ENCODE data around the gene NXPE3.

DNA sequence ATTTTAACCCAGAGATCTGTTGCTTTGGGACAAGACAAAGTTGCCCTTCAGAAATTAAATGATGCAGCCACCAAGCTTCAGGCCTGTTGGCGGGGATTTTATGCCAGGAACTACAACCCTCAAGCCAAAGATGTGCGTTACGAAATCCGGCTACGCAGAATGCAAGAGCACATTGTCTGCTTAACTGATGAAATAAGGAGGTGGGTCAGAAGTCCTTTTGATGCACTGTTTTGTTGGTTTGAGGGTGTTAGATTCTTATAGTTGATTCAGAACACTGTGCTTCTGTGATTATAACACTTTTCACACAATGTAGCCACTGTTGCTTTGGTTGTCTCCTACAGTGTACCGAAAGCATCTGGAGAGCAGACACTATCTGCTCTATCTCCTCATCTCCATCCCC is 20.8 kb upstream of the NXPE3 start:
- no peak for TF ChIP-seq TCF4 (CRISPR knock-in tag; IDR thresholded peaks at IDR 0.05; ENCODE audit: borderline replicate concordance)
- no peak for TF ChIP-seq ARNTL (CRISPR knock-in tag; IDR thresholded peaks at IDR 0.05; ENCODE audit: borderline replicate concordance, low read depth)
- TF ChIP-seq CSDC2 (CRISPR knock-in tag; IDR thresholded peaks at IDR 0.05) = no peak
- TF ChIP-seq, protein P1, sequence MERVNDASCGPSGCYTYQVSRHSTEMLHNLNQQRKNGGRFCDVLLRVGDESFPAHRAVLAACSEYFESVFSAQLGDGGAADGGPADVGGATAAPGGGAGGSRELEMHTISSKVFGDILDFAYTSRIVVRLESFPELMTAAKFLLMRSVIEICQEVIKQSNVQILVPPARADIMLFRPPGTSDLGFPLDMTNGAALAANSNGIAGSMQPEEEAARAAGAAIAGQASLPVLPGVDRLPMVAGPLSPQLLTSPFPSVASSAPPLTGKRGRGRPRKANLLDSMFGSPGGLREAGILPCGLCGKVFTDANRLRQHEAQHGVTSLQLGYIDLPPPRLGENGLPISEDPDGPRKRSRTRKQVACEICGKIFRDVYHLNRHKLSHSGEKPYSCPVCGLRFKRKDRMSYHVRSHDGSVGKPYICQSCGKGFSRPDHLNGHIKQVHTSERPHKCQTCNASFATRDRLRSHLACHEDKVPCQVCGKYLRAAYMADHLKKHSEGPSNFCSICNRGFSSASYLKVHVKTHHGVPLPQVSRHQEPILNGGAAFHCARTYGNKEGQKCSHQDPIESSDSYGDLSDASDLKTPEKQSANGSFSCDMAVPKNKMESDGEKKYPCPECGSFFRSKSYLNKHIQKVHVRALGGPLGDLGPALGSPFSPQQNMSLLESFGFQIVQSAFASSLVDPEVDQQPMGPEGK (CRISPR knock-in tag; IDR thresholded peaks at IDR 0.05; ENCODE audit: borderline replicate concordance) = no peak
- no peak for TF ChIP-seq ESRRG (CRISPR knock-in tag; IDR thresholded peaks at IDR 0.05)
- TF ChIP-seq GLIS3 (CRISPR knock-in tag; IDR thresholded peaks at IDR 0.05) = no peak
- no peak for TF ChIP-seq SNAI2 (CRISPR knock-in tag; IDR thresholded peaks at IDR 0.05)
- TF ChIP-seq, protein P2, sequence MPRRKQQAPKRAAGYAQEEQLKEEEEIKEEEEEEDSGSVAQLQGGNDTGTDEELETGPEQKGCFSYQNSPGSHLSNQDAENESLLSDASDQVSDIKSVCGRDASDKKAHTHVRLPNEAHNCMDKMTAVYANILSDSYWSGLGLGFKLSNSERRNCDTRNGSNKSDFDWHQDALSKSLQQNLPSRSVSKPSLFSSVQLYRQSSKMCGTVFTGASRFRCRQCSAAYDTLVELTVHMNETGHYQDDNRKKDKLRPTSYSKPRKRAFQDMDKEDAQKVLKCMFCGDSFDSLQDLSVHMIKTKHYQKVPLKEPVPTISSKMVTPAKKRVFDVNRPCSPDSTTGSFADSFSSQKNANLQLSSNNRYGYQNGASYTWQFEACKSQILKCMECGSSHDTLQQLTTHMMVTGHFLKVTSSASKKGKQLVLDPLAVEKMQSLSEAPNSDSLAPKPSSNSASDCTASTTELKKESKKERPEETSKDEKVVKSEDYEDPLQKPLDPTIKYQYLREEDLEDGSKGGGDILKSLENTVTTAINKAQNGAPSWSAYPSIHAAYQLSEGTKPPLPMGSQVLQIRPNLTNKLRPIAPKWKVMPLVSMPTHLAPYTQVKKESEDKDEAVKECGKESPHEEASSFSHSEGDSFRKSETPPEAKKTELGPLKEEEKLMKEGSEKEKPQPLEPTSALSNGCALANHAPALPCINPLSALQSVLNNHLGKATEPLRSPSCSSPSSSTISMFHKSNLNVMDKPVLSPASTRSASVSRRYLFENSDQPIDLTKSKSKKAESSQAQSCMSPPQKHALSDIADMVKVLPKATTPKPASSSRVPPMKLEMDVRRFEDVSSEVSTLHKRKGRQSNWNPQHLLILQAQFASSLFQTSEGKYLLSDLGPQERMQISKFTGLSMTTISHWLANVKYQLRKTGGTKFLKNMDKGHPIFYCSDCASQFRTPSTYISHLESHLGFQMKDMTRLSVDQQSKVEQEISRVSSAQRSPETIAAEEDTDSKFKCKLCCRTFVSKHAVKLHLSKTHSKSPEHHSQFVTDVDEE (CRISPR knock-in tag; IDR thresholded peaks at IDR 0.05) = no peak
- no peak for TF ChIP-seq RARB (CRISPR knock-in tag; IDR thresholded peaks at IDR 0.05)
- TF ChIP-seq, protein P3, sequence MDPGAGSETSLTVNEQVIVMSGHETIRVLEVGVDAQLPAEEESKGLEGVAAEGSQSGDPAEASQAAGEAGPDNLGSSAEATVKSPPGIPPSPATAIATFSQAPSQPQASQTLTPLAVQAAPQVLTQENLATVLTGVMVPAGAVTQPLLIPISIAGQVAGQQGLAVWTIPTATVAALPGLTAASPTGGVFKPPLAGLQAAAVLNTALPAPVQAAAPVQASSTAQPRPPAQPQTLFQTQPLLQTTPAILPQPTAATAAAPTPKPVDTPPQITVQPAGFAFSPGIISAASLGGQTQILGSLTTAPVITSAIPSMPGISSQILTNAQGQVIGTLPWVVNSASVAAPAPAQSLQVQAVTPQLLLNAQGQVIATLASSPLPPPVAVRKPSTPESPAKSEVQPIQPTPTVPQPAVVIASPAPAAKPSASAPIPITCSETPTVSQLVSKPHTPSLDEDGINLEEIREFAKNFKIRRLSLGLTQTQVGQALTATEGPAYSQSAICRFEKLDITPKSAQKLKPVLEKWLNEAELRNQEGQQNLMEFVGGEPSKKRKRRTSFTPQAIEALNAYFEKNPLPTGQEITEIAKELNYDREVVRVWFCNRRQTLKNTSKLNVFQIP (CRISPR knock-in tag; IDR thresholded peaks at IDR 0.05; ENCODE audit: borderline replicate concordance, low read depth) = no peak
- TF ChIP-seq ZNF8 (CRISPR knock-in tag; IDR thresholded peaks at IDR 0.05) = no peak
- no peak for TF ChIP-seq ZFP3 (CRISPR knock-in tag; IDR thresholded peaks at IDR 0.05)
- TF ChIP-seq ZNF565 (CRISPR knock-in tag; conservative IDR thresholded peaks at IDR 0.05; ENCODE audit: low read depth) = no peak
- TF ChIP-seq, protein P4, sequence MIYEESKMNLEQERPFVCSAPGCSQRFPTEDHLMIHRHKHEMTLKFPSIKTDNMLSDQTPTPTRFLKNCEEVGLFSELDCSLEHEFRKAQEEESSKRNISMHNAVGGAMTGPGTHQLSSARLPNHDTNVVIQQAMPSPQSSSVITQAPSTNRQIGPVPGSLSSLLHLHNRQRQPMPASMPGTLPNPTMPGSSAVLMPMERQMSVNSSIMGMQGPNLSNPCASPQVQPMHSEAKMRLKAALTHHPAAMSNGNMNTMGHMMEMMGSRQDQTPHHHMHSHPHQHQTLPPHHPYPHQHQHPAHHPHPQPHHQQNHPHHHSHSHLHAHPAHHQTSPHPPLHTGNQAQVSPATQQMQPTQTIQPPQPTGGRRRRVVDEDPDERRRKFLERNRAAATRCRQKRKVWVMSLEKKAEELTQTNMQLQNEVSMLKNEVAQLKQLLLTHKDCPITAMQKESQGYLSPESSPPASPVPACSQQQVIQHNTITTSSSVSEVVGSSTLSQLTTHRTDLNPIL (CRISPR knock-in tag; IDR thresholded peaks at IDR 0.05; ENCODE audit: low read depth) = no peak

All from SK-N-SH treated with all-trans-retinoic acid at 6 μM for 48 hours (cell line).